Spleen (tissue), 11 donors: ENCODE results near the gene MRTFB. TPM values are rescaled to one million over a fixed set of nuclear protein-coding genes. Genes with fewer than 3 reads are reported as not detected.
A peak's percentile ranks its signal among the peaks of the same experiment; 100 is the strongest.

Experiments
- DNase-seq: peaks from one replicate; pipeline ENCODE4 v3.0.0-alpha.2; 2020
- H3K27ac ChIP-seq, 8 donors: fragments of 200-600 bp; sonication (generic) in 7 of 8; 1 replicate in 4 of 8; 2 replicates in 4 of 8; pipeline versions ENCODE4 v1.5.0 to v1.8.0; 2016 to 2021; ENCODE audit warnings: inconsistent platforms in 4 of 8, mild to moderate bottlenecking in 4 of 8, moderate library complexity in 1 of 8
- H3K27me3 ChIP-seq, 7 donors: fragments of 200-600 bp; sonication (generic) in 6 of 7; replicated peaks in 1 of 7; 1 replicate in 4 of 7; 2 replicates in 3 of 7; pipeline versions ENCODE4 v1.5.0 to v1.8.0; 2016 to 2021; ENCODE audit warnings: inconsistent platforms in 3 of 7, mild to moderate bottlenecking in 1 of 7
- H3K36me3 ChIP-seq, 6 donors: fragments of 200-600 bp; sonication (generic) in 5 of 6; 1 replicate in 4 of 6; 2 replicates in 2 of 6; pipeline versions ENCODE4 v1.5.0 to v1.8.0; 2016 to 2021; ENCODE audit warnings: inconsistent platforms in 2 of 6
- H3K4me1 ChIP-seq, 6 donors: fragments of 200-600 bp; sonication (generic) in 5 of 6; 1 replicate in 3 of 6; 2 replicates in 3 of 6; pipeline versions ENCODE4 v1.5.0 to v1.8.0; 2016 to 2021; ENCODE audit warnings: inconsistent platforms in 3 of 6
- H3K4me3 ChIP-seq, 8 donors: fragments of 200-600 bp; sonication (generic) in 7 of 8; 1 replicate in 4 of 8; 2 replicates in 4 of 8; pipeline versions ENCODE4 v1.5.0 to v1.8.0; 2016 to 2021; ENCODE audit warnings: inconsistent platforms in 4 of 8, mild to moderate bottlenecking in 4 of 8, moderate library complexity in 2 of 8
- H3K9me3 ChIP-seq, 8 donors: fragments of 200-600 bp; sonication (generic) in 7 of 8; 1 replicate in 4 of 8; 2 replicates in 4 of 8; pipeline versions ENCODE4 v1.5.0 to v1.8.0; 2016 to 2021; ENCODE audit warnings: inconsistent platforms in 4 of 8
- CTCF ChIP-seq, 11 experiments: fragments of 200-600 bp in 7 of 11; fragments of 450-650 bp in 4 of 11; sonication (generic) in 4 of 11; IDR thresholded peaks in 8 of 11; conservative IDR thresholded peaks in 3 of 11; 1 replicate in 7 of 11; 2 replicates in 4 of 11; pipeline versions ENCODE4 v1.4.0 to v1.8.0; 2016 to 2021; ENCODE audit warnings: antibody characterized with exemption in 11 of 11, inconsistent platforms in 4 of 11, mild to moderate bottlenecking in 1 of 11
- POLR2A ChIP-seq, 3 donors: fragments of 450-650 bp; IDR thresholded peaks; one replicate each; pipeline ENCODE4 v1.5.1; 2017; ENCODE audit warnings: antibody characterized with exemption in 3 of 3, mild to moderate bottlenecking in 1 of 3
- POLR2AphosphoS5 ChIP-seq, 3 donors: sonication (generic); formaldehyde crosslinking; IDR thresholded peaks; one replicate each; pipeline ENCODE4 v1.5.1; 2017; ENCODE audit warnings: antibody characterized with exemption in 3 of 3
- WGBS, 5 donors: extraction: QIAGEN DNeasy Blood & Tissue Kit in 3 of 5; methylation state at CpG; one replicate each; pipeline versions ENCODE4 v1.1.5 to v1.1.7; 2013 to 2018; 5-methylcytosine and 5-hydroxymethylcytosine counted together
- intact Hi-C: fragments of 100-400 bp; cut with DNase I; formaldehyde crosslinking; loops from one replicate; pipeline ENCODE4 v1.15.0; 2023; ENCODE audit warnings: low total_unique reads
- polyA plus RNA-seq, 3 donors: library from polyadenylated mRNA; stranded (reverse); fragments of 200-250 nt; gene quantifications; one replicate each; pipeline ENCODE4 v1.2.1, GENCODE V29; 2013
- total RNA-seq, 7 donors: library from RNA; depleted of rRNA in 3 of 7; stranded (reverse); fragments of >200 nt in 3 of 7; fragmentation: NEBNext Ultra II Directional in 4 of 7; extraction: Animal tissue kit (Norgen Biotek cat#: 25700) in 4 of 7; gene quantifications; one replicate each; pipeline versions ENCODE4 v1.1.0 to v1.2.1, GENCODE V29; 2016 to 2021
- donor health status: healthy with polysubstance abuse.
- donor health status: DM: no; HTN: no; CAD: no; lungs with moderate emphysema.
- donor health status: DM: no; HTN: no; CAD: no.
- donor health status: Bipolar disorder and iron deficiency.
- donor health status: healthy.
- donor health status: DM: no; HTN: no; CAD: no.
- donor health status: DM: yes; HTN: yes; CAD: no.

The MRTFB gene
- total and polyA plus RNA-seq, 10 donors, result 2.3 to 39.3 (median 29.9) TPM

DNA sequence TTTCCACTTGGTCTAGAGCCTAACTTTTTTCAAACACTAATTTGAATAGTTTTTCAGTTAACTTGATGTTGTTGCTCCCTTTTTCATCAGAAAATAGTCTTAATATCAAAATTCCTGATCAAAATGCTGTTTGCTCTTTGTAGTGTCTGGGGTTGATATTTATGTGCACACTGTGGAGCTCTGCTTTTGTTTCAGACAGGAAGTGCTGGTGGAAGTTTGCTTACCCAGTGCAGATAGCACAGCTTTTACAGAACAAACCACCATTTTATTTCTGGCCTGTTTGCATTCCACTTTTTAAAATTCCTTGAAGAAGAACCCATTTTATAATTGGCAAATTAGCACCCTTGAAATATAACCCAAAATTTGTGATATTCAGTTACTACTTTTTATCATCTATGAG lies 125.4 kb downstream of the MRTFB start:
- intact Hi-C loops, result no loop called here
- Histone ChIP-seq H3K4me3 (no peak overlapping the region), H3K27ac (peak overlapping the region in 6 of 8 donors; percentile 13 to 44 (median 31)), H3K4me1 (peaks cover 0 to 48% (median 16%) of the 10 kb centered on the region in 6 donors), H3K9me3 (no peaks in the 10 kb centered on the region), H3K36me3 (no peaks in the 10 kb centered on the region), H3K27me3 (no peaks in the 10 kb centered on the region)
- no peak for TF ChIP-seq POLR2A (IDR thresholded peaks at IDR 0.05)
- no peak for TF ChIP-seq CTCF (IDR thresholded peaks at IDR 0.05 in 8 of 11, conservative IDR thresholded peaks at IDR 0.05 in 3 of 11)
- no peak for TF ChIP-seq POLR2AphosphoS5 (IDR thresholded peaks at IDR 0.05)
- DNase-seq, result no peak

DNA sequence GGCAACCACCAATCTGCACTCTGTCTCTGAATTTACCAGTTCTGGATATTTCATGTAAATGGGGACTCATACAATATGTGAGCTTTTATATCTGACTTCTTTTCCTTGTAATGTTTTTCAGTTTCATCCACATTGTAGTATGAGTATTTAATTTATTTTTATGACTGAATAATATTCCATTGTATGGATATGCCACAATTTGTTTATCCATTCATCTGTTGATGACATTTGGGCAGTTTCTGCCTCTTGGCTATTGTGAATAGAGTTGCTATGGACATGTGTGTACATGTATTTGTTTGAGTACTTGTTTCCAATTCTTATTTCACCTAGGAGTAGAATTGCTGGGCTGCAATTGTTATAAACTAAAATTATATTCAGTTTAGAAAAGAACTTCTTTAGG lies 126.9 kb downstream of the MRTFB start:
- H3K27ac ChIP-seq, result no peak overlapping the region
- DNase-seq, result no peak
- TF ChIP-seq POLR2A (IDR thresholded peaks at IDR 0.05) (no peak), POLR2AphosphoS5 (IDR thresholded peaks at IDR 0.05) (no peak), CTCF (IDR thresholded peaks at IDR 0.05 in 8 of 11, conservative IDR thresholded peaks at IDR 0.05 in 3 of 11) (no peak)
- intact Hi-C loops, result no loop called here
- no peaks in the 10 kb centered on the region for H3K27me3 ChIP-seq
- H3K4me1 ChIP-seq, result peaks cover 0 to 62% (median 21%) of the 10 kb centered on the region in 6 donors
- no peaks in the 10 kb centered on the region for H3K36me3 ChIP-seq
- H3K4me3 ChIP-seq, result no peak overlapping the region
- no peaks in the 10 kb centered on the region for H3K9me3 ChIP-seq

- DNase-seq, result no peak
- intact Hi-C loops, result no loop called here
- TF ChIP-seq POLR2A (IDR thresholded peaks at IDR 0.05) (no peak), CTCF (IDR thresholded peaks at IDR 0.05 in 8 of 11, conservative IDR thresholded peaks at IDR 0.05 in 3 of 11) (no peak), POLR2AphosphoS5 (IDR thresholded peaks at IDR 0.05) (no peak)
- Histone ChIP-seq H3K27ac (no peak overlapping the region), H3K9me3 (no peaks in the 10 kb centered on the region), H3K4me3 (no peak overlapping the region), H3K27me3 (no peaks in the 10 kb centered on the region), H3K36me3 (no peaks in the 10 kb centered on the region), H3K4me1 (peaks cover 0 to 60% (median 18%) of the 10 kb centered on the region in 6 donors)
- WGBS, 5 donors, result 43 to 76% (median 48%) methylated on average over 1 of the region's 1 CpG
These were observed 127.5 kb downstream of the MRTFB start for GRCh38 chr16:14198572-14198971.

DNA sequence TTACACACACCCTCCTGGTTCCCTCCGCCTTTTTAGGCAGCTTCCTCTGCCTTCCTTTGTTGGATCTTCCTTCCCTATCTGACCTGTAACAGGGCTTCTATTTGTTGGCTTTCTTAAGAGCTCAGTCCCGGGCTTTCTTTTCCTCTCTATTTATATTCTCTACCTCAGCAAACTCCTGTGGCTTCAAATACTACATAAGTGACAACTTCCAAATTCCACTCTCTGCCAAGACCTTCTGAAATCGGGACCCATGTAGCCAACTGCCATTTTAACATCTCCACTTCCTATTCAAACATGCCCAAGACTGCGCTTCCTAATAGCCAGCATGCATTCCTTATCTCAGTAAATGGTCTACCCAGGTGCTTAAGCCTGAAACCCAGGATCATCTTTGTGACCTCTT lies 128.1 kb downstream of the MRTFB start:
- no peak for DNase-seq
- H3K4me1 ChIP-seq, result peaks cover 0 to 57% (median 18%) of the 10 kb centered on the region in 6 donors
- no peak overlapping the region for H3K4me3 ChIP-seq
- WGBS, 5 donors, result 75 to 87% (median 81%) methylated on average over 4 of the region's 4 CpGs
- intact Hi-C loops, result no loop called here
- H3K27me3 ChIP-seq, result no peaks in the 10 kb centered on the region
- no peak for TF ChIP-seq POLR2AphosphoS5 (IDR thresholded peaks at IDR 0.05)
- TF ChIP-seq CTCF (IDR thresholded peaks at IDR 0.05 in 8 of 11, conservative IDR thresholded peaks at IDR 0.05 in 3 of 11), result no peak
- no peak for TF ChIP-seq POLR2A (IDR thresholded peaks at IDR 0.05)
- H3K27ac ChIP-seq, result no peak overlapping the region
- H3K36me3 ChIP-seq, result no peaks in the 10 kb centered on the region
- no peaks in the 10 kb centered on the region for H3K9me3 ChIP-seq
